Activated CD8-positive, alpha-beta T cell treated with anti-CD3 and anti-CD28 coated beads, Interleukin-2, amount 10 ng/mL, durations not matched to agents 7 days and 5 days (primary cell): ENCODE data around the gene AOPEP. TPM values are rescaled to one million over a fixed set of nuclear protein-coding genes. Genes with fewer than 3 reads are reported as not detected.
"Not testable (repeated sequence)": the region's sequence is repeated elsewhere in the genome, so short reads cannot be mapped to it uniquely, and the experiment has no call there.

Source experiments
- ATAC-seq: fragments of 150-1000 bp; cut with Tn5 transposase; one replicate; pipeline ENCODE4 v1.10.0; 2021; ENCODE audit warnings: moderate library complexity
- CTCF ChIA-PET: fragments of 350-600 bp; sonication (Branson Sonifier 250); formaldehyde crosslinking; loops from one replicate; lab custom pipeline; 2021; ENCODE audit warnings: antibody characterized with exemption; lab: Charles Lee
- POLR2A ChIA-PET: fragments of 350-600 bp; sonication (Branson Sonifier 250); formaldehyde crosslinking; loops from one replicate; lab custom pipeline; 2021; ENCODE audit warnings: antibody characterized with exemption; lab: Charles Lee
- DNase-seq: peaks from one replicate; pipeline ENCODE4 v3.0.0-alpha.2; 2020
- H3K27ac Mint-ChIP-seq: one replicate; pipeline ENCODE4 v1.8.0; 2021; ENCODE audit warnings: mild to moderate bottlenecking, mixed read lengths
- H3K27me3 Mint-ChIP-seq: one replicate; pipeline ENCODE4 v1.8.0; 2021; ENCODE audit warnings: low read depth, mixed read lengths
- H3K36me3 Mint-ChIP-seq: one replicate; pipeline ENCODE4 v1.8.0; 2021; ENCODE audit warnings: low read depth, mixed read lengths
- H3K4me1 Mint-ChIP-seq: one replicate; pipeline ENCODE4 v1.8.0; 2021; ENCODE audit warnings: low read depth, mixed read lengths
- H3K4me3 Mint-ChIP-seq: one replicate; pipeline ENCODE4 v1.8.0; 2021; ENCODE audit warnings: mild to moderate bottlenecking, mixed read lengths
- H3K9me3 Mint-ChIP-seq: one replicate; pipeline ENCODE4 v1.8.0; 2022; ENCODE audit warnings: mixed read lengths; ENCODE audit not compliant: insufficient read depth
- total RNA-seq, 2 experiments: library from RNA; stranded (reverse); gene quantifications; one replicate each; pipeline ENCODE4 v1.2.3, GENCODE V29; 2021

The AOPEP gene
- total RNA-seq, 2 experiments from 2014 or later = 7.2 to 8.9 TPM

DNA sequence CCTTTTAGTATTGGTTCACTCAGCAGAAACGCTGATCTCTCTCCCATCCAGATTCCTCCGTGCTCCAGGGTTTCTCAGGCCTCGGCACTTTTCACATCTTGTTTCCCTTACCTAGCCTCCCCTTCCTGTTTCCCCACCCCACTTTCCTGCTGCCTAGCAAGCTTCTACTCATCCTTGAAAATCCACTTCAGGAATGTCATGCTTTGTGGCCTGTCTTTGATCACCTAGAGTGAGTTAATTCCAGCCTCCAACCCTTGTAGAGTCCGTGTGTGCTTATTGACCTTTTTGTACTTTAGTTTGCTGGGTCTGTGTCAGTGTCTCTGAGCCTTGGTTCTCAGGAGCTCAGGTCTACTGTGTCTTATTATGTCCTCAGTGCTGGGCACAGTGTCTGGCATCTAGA is 116.6 kb downstream of the AOPEP start:
- no peak for DNase-seq
- Mint-ChIP-seq H3K36me3 (peaks cover 8% of the 10 kb centered on the region), H3K9me3 (peaks cover 10% of the 10 kb centered on the region), H3K4me3 (no peak overlapping the region), H3K27ac (no peak overlapping the region), H3K27me3 (no peaks in the 10 kb centered on the region), H3K4me1 (peaks cover 15% of the 10 kb centered on the region)
- POLR2A ChIA-PET = no interaction called here
- CTCF ChIA-PET = no interaction called here
- ATAC-seq = no peak

DNA sequence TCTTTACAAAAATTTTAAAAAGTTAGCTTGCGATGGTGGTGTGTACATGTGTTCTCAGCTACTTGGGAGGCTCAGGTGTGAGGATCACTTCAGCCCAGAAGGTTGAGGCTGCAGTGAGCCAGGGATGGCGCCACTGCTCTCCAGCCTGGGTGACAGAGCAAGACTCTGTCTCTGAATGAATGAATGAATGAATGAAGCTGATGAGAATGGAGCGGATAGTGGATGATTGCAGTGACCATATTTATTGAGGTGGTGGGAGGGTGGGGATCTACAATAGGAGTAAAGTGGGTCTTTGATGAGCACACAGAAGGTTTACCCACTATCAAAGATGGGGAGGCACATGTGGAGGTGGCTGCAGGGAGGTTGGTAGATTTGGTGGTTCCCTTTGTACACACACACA is 120.2 kb downstream of the AOPEP start:
- ATAC-seq (no peak), DNase-seq (no peak)
- no peak overlapping the region for H3K27ac Mint-ChIP-seq
- peaks cover 2% of the 10 kb centered on the region for H3K27me3 Mint-ChIP-seq
- no peaks in the 10 kb centered on the region for H3K36me3 Mint-ChIP-seq
- peaks cover 7% of the 10 kb centered on the region for H3K4me1 Mint-ChIP-seq
- H3K4me3 Mint-ChIP-seq = no peak overlapping the region
- CTCF ChIA-PET = no interaction called here
- no peaks in the 10 kb centered on the region for H3K9me3 Mint-ChIP-seq
- POLR2A ChIA-PET = no interaction called here

DNA sequence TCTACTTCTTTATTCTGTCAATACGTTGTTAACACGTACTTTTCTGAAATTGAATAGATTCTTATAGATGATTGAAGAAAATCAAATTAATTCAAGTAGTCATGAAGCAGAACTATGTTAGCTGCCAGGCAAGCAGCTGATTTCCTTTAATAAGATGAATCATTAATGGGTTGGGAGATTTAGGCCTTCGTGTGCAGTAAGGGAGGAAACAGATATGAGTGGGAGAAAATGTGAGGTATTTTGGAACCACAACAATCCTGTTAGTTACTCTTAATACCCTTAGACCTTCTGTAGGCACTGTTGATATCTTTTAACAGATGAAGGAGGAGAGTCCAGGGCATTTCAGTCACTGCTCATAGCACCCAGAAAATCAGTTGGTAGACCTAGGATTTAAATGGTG is 121.0 kb downstream of the AOPEP start:
- Mint-ChIP-seq H3K27ac (no peak overlapping the region), H3K4me1 (peaks cover 7% of the 10 kb centered on the region), H3K4me3 (no peak overlapping the region), H3K36me3 (no peaks in the 10 kb centered on the region), H3K27me3 (peaks cover 2% of the 10 kb centered on the region), H3K9me3 (no peaks in the 10 kb centered on the region)
- CTCF ChIA-PET = no interaction called here
- no peak for DNase-seq
- ATAC-seq = no peak
- POLR2A ChIA-PET = no interaction called here

DNA sequence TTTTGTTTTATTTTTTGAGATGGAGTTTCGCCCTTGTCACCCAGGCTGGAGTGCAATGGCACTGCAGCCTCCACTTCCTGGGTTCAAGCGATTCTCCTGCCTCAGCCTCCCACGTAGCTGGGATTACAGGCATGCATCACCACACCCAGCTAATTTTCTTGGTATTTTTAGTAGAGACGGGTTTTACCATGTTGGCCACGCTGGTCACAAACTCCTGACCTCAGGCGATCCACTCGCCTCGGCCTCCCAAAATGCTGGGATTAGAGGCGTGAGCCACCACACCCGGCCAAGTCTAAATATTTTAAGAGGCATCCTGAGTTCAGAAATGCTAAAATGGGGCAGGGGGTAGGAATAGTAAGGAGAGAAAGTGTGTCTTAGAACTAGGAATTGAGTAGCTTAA is 122.3 kb downstream of the AOPEP start:
- ATAC-seq, H3K4me3 Mint-ChIP-seq, H3K36me3 Mint-ChIP-seq, CTCF ChIA-PET, POLR2A ChIA-PET, H3K27me3 Mint-ChIP-seq, DNase-seq, H3K9me3 Mint-ChIP-seq, H3K27ac Mint-ChIP-seq, H3K4me1 Mint-ChIP-seq: not testable (repeated sequence)

DNA sequence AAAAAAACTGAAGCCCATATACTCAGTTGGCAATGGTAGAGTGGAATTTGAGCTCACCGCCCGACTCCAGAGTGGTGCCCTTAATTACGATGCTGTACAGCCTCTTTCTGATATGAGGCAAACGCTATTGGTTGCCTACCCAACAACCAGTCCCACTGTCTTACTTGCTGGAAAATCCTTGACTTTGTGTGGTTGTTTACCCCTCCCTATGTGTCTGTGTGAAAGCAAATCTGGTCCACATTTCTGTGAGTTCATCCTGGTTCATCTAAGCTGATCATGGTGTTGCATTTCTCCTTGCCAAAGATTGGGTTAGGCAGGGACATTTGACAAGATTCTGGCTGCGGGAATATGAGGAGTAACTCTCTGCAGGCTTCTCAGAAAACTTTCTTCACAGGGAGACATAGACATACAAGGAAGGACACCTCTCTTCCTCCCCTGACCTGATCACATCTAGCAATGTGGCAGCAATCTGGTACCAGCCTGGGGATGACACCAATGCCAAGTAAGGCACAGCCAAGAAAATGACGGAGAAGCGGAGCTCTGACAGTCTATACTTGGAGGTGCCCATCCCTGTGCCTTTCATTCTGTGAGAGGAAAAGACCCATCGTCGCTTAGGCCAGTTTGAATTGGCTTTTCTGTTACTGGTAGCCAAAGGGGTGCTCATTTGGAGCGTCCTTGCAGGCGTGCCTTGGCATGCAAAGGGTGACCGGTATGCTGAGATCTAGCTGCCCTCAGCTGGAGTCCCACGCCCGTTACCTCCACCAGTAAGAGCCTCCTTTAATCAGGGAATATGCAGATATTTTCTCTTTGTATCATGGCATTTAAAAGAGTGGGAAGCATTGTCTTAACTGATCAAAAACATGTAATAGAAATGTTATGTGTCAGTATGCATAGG is 124.3 kb downstream of the AOPEP start:
- H3K4me3 Mint-ChIP-seq = no peak overlapping the region
- DNase-seq (no peak), ATAC-seq (no peak)
- ChIA-PET CTCF (no interaction called here), POLR2A (no interaction called here)
- H3K9me3 Mint-ChIP-seq = no peaks in the 10 kb centered on the region
- peaks cover 2% of the 10 kb centered on the region for H3K27me3 Mint-ChIP-seq
- H3K36me3 Mint-ChIP-seq = no peaks in the 10 kb centered on the region
- H3K4me1 Mint-ChIP-seq = no peaks in the 10 kb centered on the region
- no peak overlapping the region for H3K27ac Mint-ChIP-seq

DNA sequence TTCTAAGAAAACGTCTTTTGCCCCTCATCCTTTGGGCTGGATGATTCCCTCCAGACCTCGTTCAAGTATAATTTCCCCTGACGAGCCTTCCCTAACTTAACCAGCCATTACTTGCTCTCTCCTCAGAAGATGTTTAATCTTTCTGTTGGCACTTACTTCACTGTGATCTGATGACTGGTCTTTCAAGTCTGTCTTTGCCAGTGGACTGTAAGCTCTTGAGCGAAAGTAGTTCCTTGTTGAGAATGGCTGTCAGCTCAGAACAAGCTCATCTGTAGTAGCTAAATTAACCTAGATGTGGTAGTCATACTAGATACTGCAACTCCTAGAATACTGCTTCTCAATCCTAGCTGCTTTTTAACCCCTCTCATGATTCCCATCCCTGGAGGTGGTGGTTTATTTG is 125.0 kb downstream of the AOPEP start:
- ChIA-PET POLR2A (no interaction called here), CTCF (no interaction called here)
- Mint-ChIP-seq H3K4me1 (no peaks in the 10 kb centered on the region), H3K27ac (no peak overlapping the region), H3K27me3 (peaks cover 2% of the 10 kb centered on the region), H3K4me3 (no peak overlapping the region), H3K9me3 (no peaks in the 10 kb centered on the region), H3K36me3 (no peaks in the 10 kb centered on the region)
- DNase-seq (no peak), ATAC-seq (no peak)

DNA sequence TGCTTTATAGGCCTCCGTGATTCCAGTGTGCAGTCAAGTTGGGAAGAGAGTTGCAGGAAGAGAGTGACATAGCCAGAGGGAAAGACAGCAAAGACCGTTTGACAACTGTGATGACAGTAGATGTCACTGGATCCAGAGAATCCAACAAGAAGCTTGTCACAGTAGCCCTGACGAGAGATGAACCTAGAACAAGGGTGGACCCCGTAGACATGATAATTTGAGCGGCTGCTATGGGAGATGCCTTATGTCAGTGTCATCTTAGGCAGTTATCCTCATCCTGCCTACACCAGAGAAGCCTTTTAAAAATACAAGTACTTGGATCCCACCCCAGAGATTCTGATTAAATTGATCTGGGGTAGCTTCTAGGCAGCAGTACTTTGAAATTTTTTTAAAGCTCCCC is 125.4 kb downstream of the AOPEP start:
- ChIA-PET CTCF (no interaction called here), POLR2A (interaction anchor here (0.7 kb wide), 1 partner anchor 64 kb away, joined by 3 read pairs; no protein-coding TSS in a partner anchor)
- peaks cover 2% of the 10 kb centered on the region for H3K27me3 Mint-ChIP-seq
- ATAC-seq (no peak), DNase-seq (no peak)
- no peaks in the 10 kb centered on the region for H3K36me3 Mint-ChIP-seq
- no peaks in the 10 kb centered on the region for H3K9me3 Mint-ChIP-seq
- H3K4me1 Mint-ChIP-seq = no peaks in the 10 kb centered on the region
- no peak overlapping the region for H3K4me3 Mint-ChIP-seq
- H3K27ac Mint-ChIP-seq = no peak overlapping the region

DNA sequence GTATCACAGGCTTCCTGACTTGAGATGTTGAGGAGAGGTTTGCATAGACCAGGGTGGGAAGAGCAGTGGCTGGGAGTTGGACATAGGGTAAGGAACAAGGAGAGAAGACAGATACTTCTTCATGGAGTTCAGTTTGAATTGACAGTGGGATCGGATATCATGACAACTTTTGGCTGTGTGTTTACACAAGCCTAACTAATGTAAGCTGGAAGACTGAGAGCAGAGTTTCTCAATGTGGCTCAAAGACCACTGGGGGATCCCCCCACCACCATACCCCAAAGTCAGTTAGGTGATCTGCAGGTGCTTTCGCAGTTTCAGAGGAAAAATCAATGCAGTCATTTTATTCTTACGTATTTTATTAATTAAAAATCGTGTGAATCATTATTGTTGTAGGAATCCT is 125.9 kb downstream of the AOPEP start:
- no peak overlapping the region for H3K27ac Mint-ChIP-seq
- H3K4me3 Mint-ChIP-seq = no peak overlapping the region
- no peak for DNase-seq
- no peaks in the 10 kb centered on the region for H3K4me1 Mint-ChIP-seq
- no peaks in the 10 kb centered on the region for H3K9me3 Mint-ChIP-seq
- H3K36me3 Mint-ChIP-seq = no peaks in the 10 kb centered on the region
- CTCF ChIA-PET = no interaction called here
- ATAC-seq = no peak
- POLR2A ChIA-PET = interaction anchor here (0.7 kb wide), 1 partner anchor 64 kb away, joined by 3 read pairs; no protein-coding TSS in a partner anchor
- peaks cover 2% of the 10 kb centered on the region for H3K27me3 Mint-ChIP-seq

DNA sequence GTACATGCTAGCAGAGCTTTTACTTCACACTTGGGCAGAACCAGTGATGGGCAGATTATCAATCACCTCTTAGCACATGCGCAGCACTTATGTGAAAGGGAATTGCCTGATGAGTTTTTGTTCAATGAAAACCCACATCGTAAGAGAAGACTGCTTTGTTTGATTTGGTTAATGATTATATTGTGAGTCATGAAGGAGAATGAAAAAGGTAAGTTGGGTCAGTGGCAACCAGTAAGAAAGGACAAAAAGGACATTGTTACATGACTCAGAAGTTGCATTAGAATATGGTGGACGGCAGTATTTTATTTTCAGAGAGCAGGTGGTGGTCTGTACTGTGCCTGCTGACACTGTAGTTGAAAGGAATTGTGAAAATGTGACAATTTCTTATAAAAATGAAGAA is 127.4 kb downstream of the AOPEP start:
- no peak for ATAC-seq
- CTCF ChIA-PET = interaction anchor here (1.0 kb wide), 1 partner anchor 97 kb away, joined by 3 read pairs; no protein-coding TSS in a partner anchor
- no peak overlapping the region for H3K27ac Mint-ChIP-seq

DNA sequence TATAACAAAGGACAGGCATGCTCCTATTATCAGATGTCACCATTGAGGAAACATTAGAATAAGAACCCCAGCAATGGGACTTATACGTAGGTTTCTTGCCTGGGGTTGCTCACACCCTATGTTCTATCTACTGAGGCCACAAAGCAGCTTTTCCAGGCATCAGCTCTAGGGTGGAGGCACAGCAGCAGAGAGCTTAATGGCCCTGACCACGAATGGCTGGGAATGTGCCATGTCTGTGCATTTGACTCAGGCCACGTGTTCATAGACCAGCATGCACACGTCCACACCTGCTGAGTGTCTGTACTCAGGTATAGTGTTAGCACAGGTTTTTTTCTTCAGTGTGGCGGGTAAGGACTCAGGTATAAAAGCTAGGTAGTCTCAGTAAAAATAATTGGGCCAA is 129.4 kb downstream of the AOPEP start:
- ChIA-PET POLR2A (no interaction called here), CTCF (no interaction called here)
- no peaks in the 10 kb centered on the region for H3K9me3 Mint-ChIP-seq
- peaks cover 3% of the 10 kb centered on the region for H3K36me3 Mint-ChIP-seq
- H3K27ac Mint-ChIP-seq = no peak overlapping the region
- H3K4me1 Mint-ChIP-seq = peaks cover 12% of the 10 kb centered on the region
- ATAC-seq (no peak), DNase-seq (no peak)
- H3K27me3 Mint-ChIP-seq = peaks cover 2% of the 10 kb centered on the region
- no peak overlapping the region for H3K4me3 Mint-ChIP-seq

More for the DNA sequence above, 127.4 kb downstream of the AOPEP start:
- H3K4me1 Mint-ChIP-seq = no peaks in the 10 kb centered on the region
- no peak for DNase-seq
- H3K4me3 Mint-ChIP-seq = no peak overlapping the region
- no peaks in the 10 kb centered on the region for H3K9me3 Mint-ChIP-seq
- POLR2A ChIA-PET = no interaction called here
- H3K36me3 Mint-ChIP-seq = peaks cover 3% of the 10 kb centered on the region
- H3K27me3 Mint-ChIP-seq = peaks cover 2% of the 10 kb centered on the region

DNA sequence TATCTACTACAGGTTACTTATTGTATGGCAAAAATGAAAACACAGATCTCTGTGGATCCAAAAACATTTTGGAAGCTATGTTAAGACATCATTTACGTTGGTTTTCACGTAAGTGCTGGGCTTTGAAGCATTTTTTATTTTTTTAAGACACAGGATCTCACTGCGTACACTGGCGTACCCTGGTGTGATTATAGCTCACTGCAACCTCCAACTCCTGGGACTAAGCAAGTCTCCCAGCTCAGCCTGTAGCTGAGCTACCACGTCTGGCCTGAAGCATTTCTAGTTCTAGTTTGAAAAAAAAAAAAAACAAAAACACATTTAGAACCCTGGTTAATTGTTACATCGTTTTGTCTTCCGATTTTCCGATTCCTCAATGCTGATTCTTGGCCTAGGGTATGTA is 131.3 kb downstream of the AOPEP start:
- no peak overlapping the region for H3K4me3 Mint-ChIP-seq
- no peaks in the 10 kb centered on the region for H3K9me3 Mint-ChIP-seq
- ChIA-PET CTCF (no interaction called here), POLR2A (no interaction called here)
- H3K27me3 Mint-ChIP-seq = peaks cover 6% of the 10 kb centered on the region
- no peak overlapping the region for H3K27ac Mint-ChIP-seq
- DNase-seq (no peak), ATAC-seq (no peak)
- H3K4me1 Mint-ChIP-seq = peaks cover 30% of the 10 kb centered on the region
- peaks cover 3% of the 10 kb centered on the region for H3K36me3 Mint-ChIP-seq

DNA sequence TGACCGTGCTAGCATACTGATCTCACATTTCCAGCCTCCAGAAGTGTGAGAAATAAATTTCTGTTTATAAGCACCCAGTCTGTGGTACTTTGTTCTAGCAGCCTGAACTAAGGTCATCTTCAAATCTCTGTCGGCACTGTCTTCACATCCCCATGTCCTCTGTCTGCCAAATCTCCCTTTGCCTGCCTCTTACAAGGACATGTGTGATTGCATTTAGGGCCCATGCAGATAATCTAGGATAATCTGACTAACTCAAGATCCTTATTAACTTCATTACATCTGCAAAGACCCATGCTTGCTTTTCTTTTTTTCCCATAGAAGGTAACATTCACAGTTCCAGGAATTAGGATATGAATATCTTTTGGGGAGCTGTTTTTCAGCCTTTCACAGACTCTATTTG is 132.7 kb downstream of the AOPEP start:
- no peak overlapping the region for H3K27ac Mint-ChIP-seq
- peaks cover 3% of the 10 kb centered on the region for H3K36me3 Mint-ChIP-seq
- POLR2A ChIA-PET = no interaction called here

More for the DNA sequence above, 132.7 kb downstream of the AOPEP start:
- no peak for DNase-seq
- no peaks in the 10 kb centered on the region for H3K9me3 Mint-ChIP-seq
- ATAC-seq = no peak
- H3K27me3 Mint-ChIP-seq = peaks cover 7% of the 10 kb centered on the region
- peaks cover 38% of the 10 kb centered on the region for H3K4me1 Mint-ChIP-seq
- no peak overlapping the region for H3K4me3 Mint-ChIP-seq
- CTCF ChIA-PET = no interaction called here
